HL-60 (cell line): ENCODE data around the gene MAN1A2.

ENCODE experiments used
- GABPA ChIP-seq: IDR thresholded peaks from 2 replicates; pipeline ENCODE4 v1.6.1; 2012; ENCODE audit warnings: low read depth
- TF ChIP-seq, protein P1 (sequence below): IDR thresholded peaks from one replicate; pipeline ENCODE4 v1.5.1; 2011; ENCODE audit warnings: low read length, control low read depth, inconsistent platforms; ENCODE audit not compliant: insufficient read depth

DNA sequence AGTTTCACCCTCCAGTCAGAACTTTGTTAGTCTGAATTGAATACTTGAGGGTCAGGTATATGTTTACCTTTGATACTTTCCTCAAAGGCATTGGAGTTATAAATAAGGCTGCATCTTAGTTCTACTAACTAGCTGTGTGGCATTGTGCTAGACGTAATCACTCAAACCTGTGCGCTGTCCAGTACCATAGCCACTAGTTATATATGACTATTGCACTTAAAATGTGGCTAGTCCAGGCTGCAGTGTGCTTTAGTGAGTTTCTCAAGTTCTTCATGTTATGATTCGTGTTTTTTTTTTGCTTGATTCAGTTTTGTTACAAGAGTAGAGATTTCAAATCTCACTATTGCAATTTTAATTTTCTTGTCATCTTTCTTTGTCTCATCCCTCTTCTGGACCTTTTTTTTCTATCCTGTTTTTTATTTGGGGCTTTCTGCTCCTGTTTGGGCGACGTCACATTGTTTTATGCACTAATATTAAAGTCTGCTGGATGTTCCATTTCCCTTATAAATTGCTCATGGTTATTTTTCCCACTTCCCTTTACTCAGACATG, 5.7 kb downstream of the MAN1A2 start:
- TF ChIP-seq, protein P1, sequence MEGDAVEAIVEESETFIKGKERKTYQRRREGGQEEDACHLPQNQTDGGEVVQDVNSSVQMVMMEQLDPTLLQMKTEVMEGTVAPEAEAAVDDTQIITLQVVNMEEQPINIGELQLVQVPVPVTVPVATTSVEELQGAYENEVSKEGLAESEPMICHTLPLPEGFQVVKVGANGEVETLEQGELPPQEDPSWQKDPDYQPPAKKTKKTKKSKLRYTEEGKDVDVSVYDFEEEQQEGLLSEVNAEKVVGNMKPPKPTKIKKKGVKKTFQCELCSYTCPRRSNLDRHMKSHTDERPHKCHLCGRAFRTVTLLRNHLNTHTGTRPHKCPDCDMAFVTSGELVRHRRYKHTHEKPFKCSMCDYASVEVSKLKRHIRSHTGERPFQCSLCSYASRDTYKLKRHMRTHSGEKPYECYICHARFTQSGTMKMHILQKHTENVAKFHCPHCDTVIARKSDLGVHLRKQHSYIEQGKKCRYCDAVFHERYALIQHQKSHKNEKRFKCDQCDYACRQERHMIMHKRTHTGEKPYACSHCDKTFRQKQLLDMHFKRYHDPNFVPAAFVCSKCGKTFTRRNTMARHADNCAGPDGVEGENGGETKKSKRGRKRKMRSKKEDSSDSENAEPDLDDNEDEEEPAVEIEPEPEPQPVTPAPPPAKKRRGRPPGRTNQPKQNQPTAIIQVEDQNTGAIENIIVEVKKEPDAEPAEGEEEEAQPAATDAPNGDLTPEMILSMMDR, result no peak
- TF ChIP-seq GABPA, result no peak
